HG02973 (cell line): Measurements from ENCODE around the gene MIOX.
A peak's percentile ranks its signal among the peaks of the same experiment; 100 is the strongest.

ENCODE experiments used
- ATAC-seq: cut with Tn5 transposase; IDR thresholded peaks from one replicate; pipeline ENCODE4 v1.9.1; 2021; ENCODE audit warnings: moderate library complexity; ENCODE audit not compliant: unreplicated experiment

The MIOX gene

GRCh38 chr22:50471962-50472361, 14.7 kb upstream of the MIOX start:
- no peak for ATAC-seq

- ATAC-seq: no peak
Observed at GRCh38 chr22:50473088-50473487, 13.6 kb upstream of the MIOX start.

- no peak for ATAC-seq
Observed at GRCh38 chr22:50473855-50474671, 12.6 kb upstream of the MIOX start.

- peak; percentile 62 for ATAC-seq
Observed at GRCh38 chr22:50474710-50475651, 11.7 kb upstream of the MIOX start, which contains the start of gene SBF1. Gene SBF1 (minus strand): TSS chr22:50475035. CDS start chr22:50474840, 195 bp downstream.

- no peak for ATAC-seq
Observed at GRCh38 chr22:50475652-50476002, 11.0 kb upstream of the MIOX start.

GRCh38 chr22:50476868-50477267, 9.8 kb upstream of the MIOX start:
- no peak for ATAC-seq

- no peak for ATAC-seq
Observed at GRCh38 chr22:50477923-50478322, 8.7 kb upstream of the MIOX start.

GRCh38 chr22:50479721-50480120, 6.9 kb upstream of the MIOX start:
- ATAC-seq: no peak

- ATAC-seq: no peak
Observed at GRCh38 chr22:50481045-50481439, 5.6 kb upstream of the MIOX start.

GRCh38 chr22:50481440-50482106, 5.1 kb upstream of the MIOX start, which contains the start of gene ADM2:
Gene ADM2 (plus strand): TSS chr22:50481543. CDS start chr22:50481848, 305 bp downstream.
- no peak for ATAC-seq

- no peak for ATAC-seq
Observed at GRCh38 chr22:50482107-50483074, 4.3 kb upstream of the MIOX start.

GRCh38 chr22:50483106-50483505, 3.6 kb upstream of the MIOX start:
- ATAC-seq: no peak

- no peak for ATAC-seq
Observed at GRCh38 chr22:50483556-50483955, 3.1 kb upstream of the MIOX start.

- no peak for ATAC-seq
Observed at GRCh38 chr22:50483977-50484853, 2.4 kb upstream of the MIOX start.

- no peak for ATAC-seq
Observed at GRCh38 chr22:50485221-50486131, 1.2 kb upstream of the MIOX start.

GRCh38 chr22:50487290-50488005, 789 bp downstream of the MIOX start:
- ATAC-seq: no peak

- no peak for ATAC-seq
Observed at GRCh38 chr22:50488006-50488677, 1.5 kb downstream of the MIOX start.
